ENCODE results near the gene FAM83D. TPM values are rescaled to one million over a fixed set of nuclear protein-coding genes. Genes with fewer than 3 reads are reported as not detected.

Gene FAM83D
- total RNA-seq, 2 experiments from 2014 or later: 1.8 to 1.9 TPM

- Mint-ChIP-seq H3K4me3 (peak overlapping the region; percentile 22), H3K27ac (peak overlapping the region; percentile 76), H3K27me3 (no peaks in the 10 kb centered on the region), H3K36me3 (ENCODE audit: low read depth) (peaks cover 21% of the 10 kb centered on the region), H3K9me3 (no peaks in the 10 kb centered on the region), H3K4me1 (ENCODE audit: low read depth) (peaks cover 75% of the 10 kb centered on the region)
- ATAC-seq (ENCODE audit: poor library complexity): no peak
- DNase-seq: no peak
- Histone ChIP-seq H3K9me3 (ENCODE audit: control insufficient read depth in 1 of 2, insufficient read depth in 1 of 2, low read length in 2 of 2) (no peaks in the 10 kb centered on the region), H3K4me3 (ENCODE audit: low read length) (no peak overlapping the region), H3K27ac (ENCODE audit: low read depth in 1 of 2, low read length in 2 of 2) (peak overlapping the region in 1 of 2 donors; percentile 12), H3K36me3 (ENCODE audit: insufficient read depth, low read length) (peaks cover 9% of the 10 kb centered on the region), H3K4me1 (ENCODE audit: insufficient read depth, low read length) (peaks cover 36% of the 10 kb centered on the region), H3K27me3 (ENCODE audit: control insufficient read depth in 1 of 2, insufficient read depth in 2 of 2, low read length in 2 of 2) (no peaks in the 10 kb centered on the region)
- no peak for TF ChIP-seq CTCF (IDR thresholded peaks at IDR 0.05)
- intact Hi-C loops (cut with DNase I, micrococcal nuclease): no loop called here
- POLR2A ChIA-PET: interaction anchor here (1.2 to 1.8 kb wide), 3 partner anchors 10 to 77 kb away, joined by 3 to 7 read pairs (median 3); partner anchors contain the start of gene PPP1R16B
- CTCF ChIA-PET: interaction anchor here (1.7 kb wide), 1 partner anchor 10 kb away, joined by 7 read pairs; no protein-coding TSS in a partner anchor
Observed at GRCh38 chr20:38882600-38882999, 43.6 kb upstream of the FAM83D start.

- POLR2A ChIA-PET: interaction anchor here (0.7 to 1.8 kb wide), 5 partner anchors 10 to 96 kb away, joined by 3 to 7 read pairs (median 3); partner anchors contain the start of gene PPP1R16B
- no peaks in the 10 kb centered on the region for H3K27me3 Mint-ChIP-seq
- H3K4me1 ChIP-seq (ENCODE audit: insufficient read depth, low read length): peaks cover 33% of the 10 kb centered on the region
Observed at GRCh38 chr20:38883081-38883980, 42.9 kb upstream of the FAM83D start.

More at GRCh38 chr20:38883081-38883980, 42.9 kb upstream of the FAM83D start:
- Histone ChIP-seq H3K4me3 (ENCODE audit: low read length) (no peak overlapping the region), H3K27me3 (ENCODE audit: control insufficient read depth in 1 of 2, insufficient read depth in 2 of 2, low read length in 2 of 2) (no peaks in the 10 kb centered on the region), H3K27ac (ENCODE audit: low read depth in 1 of 2, low read length in 2 of 2) (peak overlapping the region in 1 of 2 donors; percentile 12), H3K9me3 (ENCODE audit: control insufficient read depth in 1 of 2, insufficient read depth in 1 of 2, low read length in 2 of 2) (no peaks in the 10 kb centered on the region), H3K36me3 (ENCODE audit: insufficient read depth, low read length) (peaks cover 9% of the 10 kb centered on the region)
- ATAC-seq (ENCODE audit: poor library complexity) (peak; percentile 39), DNase-seq (peak in 1 of 14 experiments; percentile 30)
- Mint-ChIP-seq H3K9me3 (no peaks in the 10 kb centered on the region), H3K4me3 (peak overlapping the region; percentile 22), H3K27ac (peak overlapping the region; percentile 76), H3K36me3 (ENCODE audit: low read depth) (peaks cover 24% of the 10 kb centered on the region), H3K4me1 (ENCODE audit: low read depth) (peaks cover 67% of the 10 kb centered on the region)
- CTCF ChIA-PET: interaction anchor here (1.7 kb wide), 1 partner anchor 10 kb away, joined by 7 read pairs; no protein-coding TSS in a partner anchor
- intact Hi-C loops (cut with DNase I, micrococcal nuclease): no loop called here
- TF ChIP-seq CTCF (IDR thresholded peaks at IDR 0.05): no peak
